GM23338 (cell line): ENCODE measurements around the gene CHI3L1. TPM values are rescaled to one million over a fixed set of nuclear protein-coding genes. Genes with fewer than 3 reads are reported as not detected.

Source experiments
- ATAC-seq: fragments of 200-7000 bp; cut with Tn5 transposase; 3 replicates; pipeline ENCODE4 v1.9.1; 2020
- DNase-seq: peaks from one replicate; pipeline ENCODE4 v3.0.0-alpha.2; 2015; ENCODE audit warnings: low spot score
- H2AFZ ChIP-seq: fragments of 200-600 bp; sonication (generic); 2 replicates; pipeline ENCODE4 v1.8.0; 2016; ENCODE audit warnings: antibody characterized with exemption, mild to moderate bottlenecking, moderate library complexity
- H3F3A ChIP-seq: fragments of 200-600 bp; sonication (generic); replicated peaks from 2 replicates; pipeline ENCODE4 v1.8.0; 2017; ENCODE audit warnings: antibody characterized with exemption, mixed run types, low read depth
- H3K27ac ChIP-seq: fragments of 200-600 bp; sonication (generic); 2 replicates; pipeline ENCODE4 v1.6.1; 2016; ENCODE audit warnings: low read depth
- H3K27me3 ChIP-seq: fragments of 200-600 bp; sonication (generic); 2 replicates; pipeline ENCODE4 v1.8.0; 2016; ENCODE audit warnings: mild to moderate bottlenecking, mixed run types, moderate library complexity; ENCODE audit not compliant: insufficient read depth
- H3K36me3 ChIP-seq: fragments of 200-600 bp; sonication (generic); 2 replicates; pipeline ENCODE4 v1.8.0; 2016; ENCODE audit warnings: mild to moderate bottlenecking; ENCODE audit not compliant: insufficient read depth
- H3K4me1 ChIP-seq: fragments of 200-600 bp; sonication (generic); 2 replicates; pipeline ENCODE4 v1.8.0; 2016; ENCODE audit warnings: mild to moderate bottlenecking, moderate library complexity; ENCODE audit not compliant: insufficient read depth
- H3K4me2 ChIP-seq: fragments of 200-600 bp; sonication (generic); 2 replicates; pipeline ENCODE4 v1.7.1; 2017; ENCODE audit warnings: mixed run types
- H3K4me3 ChIP-seq: fragments of 200-600 bp; sonication (generic); 2 replicates; pipeline ENCODE4 v1.6.1; 2016; ENCODE audit warnings: mixed run types
- H3K79me2 ChIP-seq: fragments of 200-600 bp; sonication (generic); replicated peaks from 2 replicates; pipeline ENCODE4 v1.8.0; 2017; ENCODE audit warnings: mild to moderate bottlenecking; ENCODE audit not compliant: insufficient read depth
- H3K9me2 ChIP-seq: fragments of 200-600 bp; sonication (generic); 2 replicates; pipeline ENCODE4 v1.8.0; 2017; ENCODE audit not compliant: insufficient read depth
- H4K20me1 ChIP-seq: fragments of 200-600 bp; sonication (generic); replicated peaks from 2 replicates; pipeline ENCODE4 v1.8.0; 2017; ENCODE audit warnings: mild to moderate bottlenecking; ENCODE audit not compliant: insufficient read depth
- H3K27ac Mint-ChIP-seq: 2 replicates; pipeline ENCODE4 v1.8.0; 2020; ENCODE audit warnings: inconsistent platforms, mild to moderate bottlenecking, moderate library complexity, mixed read lengths
- H3K27me3 Mint-ChIP-seq: 3 replicates; pipeline ENCODE4 v1.8.0; 2022; ENCODE audit warnings: low read depth, mild to moderate bottlenecking, moderate library complexity, mixed read lengths, inconsistent platforms; ENCODE audit not compliant: insufficient read depth, poor library complexity
- H3K36me3 Mint-ChIP-seq: 3 replicates; pipeline ENCODE4 v1.8.0; 2021; ENCODE audit warnings: low read depth, mild to moderate bottlenecking, inconsistent platforms, moderate library complexity, mixed read lengths
- H3K4me1 Mint-ChIP-seq: 3 replicates; pipeline ENCODE4 v1.8.0; 2020; ENCODE audit warnings: mild to moderate bottlenecking, inconsistent platforms, mixed read lengths
- H3K4me3 Mint-ChIP-seq: 3 replicates; pipeline ENCODE4 v1.8.0; 2021; ENCODE audit warnings: moderate library complexity, mild to moderate bottlenecking, inconsistent platforms, mixed read lengths
- H3K9me3 Mint-ChIP-seq: 3 replicates; pipeline ENCODE4 v1.8.0; 2020; ENCODE audit warnings: moderate library complexity, mild to moderate bottlenecking, inconsistent platforms, mixed read lengths
- CREB1 ChIP-seq: fragments of 250-450 bp; sonication (Bioruptor Pico); IDR thresholded peaks from 2 replicates; pipeline ENCODE4 v1.5.0; 2020; ENCODE audit warnings: low read depth, mild to moderate bottlenecking, moderate library complexity
- EZH2 ChIP-seq: fragments of 200-600 bp; sonication (generic); IDR thresholded peaks from one replicate; pipeline ENCODE4 v1.8.0; 2017; ENCODE audit warnings: antibody characterized with exemption, mild to moderate bottlenecking, low read depth; ENCODE audit not compliant: unreplicated experiment
- EZH2phosphoT487 ChIP-seq: fragments of 200-600 bp; sonication (generic); IDR thresholded peaks from one replicate; pipeline ENCODE4 v1.8.1; 2018; ENCODE audit warnings: antibody characterized with exemption; ENCODE audit not compliant: unreplicated experiment
- JUNB ChIP-seq: IDR thresholded peaks from one replicate; pipeline ENCODE4 v1.6.1; 2016; ENCODE audit warnings: antibody characterized with exemption; ENCODE audit not compliant: unreplicated experiment
- NANOG ChIP-seq: IDR thresholded peaks from 2 replicates; pipeline ENCODE4 v1.6.1; 2016; ENCODE audit warnings: antibody characterized with exemption, borderline replicate concordance
- POLR2AphosphoS5 ChIP-seq: IDR thresholded peaks from 2 replicates; pipeline ENCODE4 v1.6.1; 2016; ENCODE audit warnings: antibody characterized with exemption, low read depth
- STAT1 ChIP-seq: IDR thresholded peaks from one replicate; pipeline ENCODE4 v1.6.1; 2016; ENCODE audit warnings: antibody characterized with exemption; ENCODE audit not compliant: unreplicated experiment
- ZNF114 ChIP-seq: fragments of 250-450 bp; sonication (Bioruptor Pico); IDR thresholded peaks from 2 replicates; pipeline ENCODE4 v1.5.0; 2020; ENCODE audit warnings: mild to moderate bottlenecking, moderate library complexity
- ZNF331 ChIP-seq: fragments of 250-450 bp; sonication (Bioruptor Pico); IDR thresholded peaks from 2 replicates; pipeline ENCODE4 v1.5.0; 2020; ENCODE audit warnings: low read depth, mild to moderate bottlenecking, moderate library complexity
- ZNF462 ChIP-seq: fragments of 250-450 bp; sonication (Bioruptor Pico); IDR thresholded peaks from 2 replicates; pipeline ENCODE4 v1.5.0; 2020; ENCODE audit warnings: mild to moderate bottlenecking, moderate library complexity
- polyA plus RNA-seq: library from polyadenylated mRNA; unstranded; fragments of >200 nt; fragmentation: Nextera tagmentation; extraction: Ambion mirVana; gene quantifications from 2 replicates; pipeline ENCODE4 v1.2.1, GENCODE V29; 2016
- total RNA-seq: library from RNA; depleted of rRNA; stranded (reverse); fragments of >200 nt; shearing (Covaris generic); gene quantifications from 2 replicates; pipeline ENCODE4 v1.2.3, GENCODE V29; 2014
- TF ChIP-seq, protein P1 (sequence below): IDR thresholded peaks from one replicate; pipeline ENCODE4 v1.6.1; 2018; ENCODE audit warnings: antibody characterized with exemption; ENCODE audit not compliant: unreplicated experiment
- TF ChIP-seq, protein P2 (sequence below): IDR thresholded peaks from 2 replicates; pipeline ENCODE4 v1.6.1; 2016; ENCODE audit warnings: antibody characterized with exemption
- TF ChIP-seq, protein P3 (sequence below), 2 experiments: fragments of 200-600 bp in 1 of 2; sonication (generic) in 1 of 2; conservative IDR thresholded peaks; 2 replicates each; pipeline versions ENCODE4 v1.5.1 to v1.6.1; 2016 to 2017; ENCODE audit warnings: antibody characterized with exemption in 2 of 2, low read depth in 2 of 2, mild to moderate bottlenecking in 2 of 2, moderate library complexity in 1 of 2

CHI3L1 gene
- total and polyA plus RNA-seq, 2 experiments from 2014 or later, result 0.76 TPM; not detected in 1

DNA sequence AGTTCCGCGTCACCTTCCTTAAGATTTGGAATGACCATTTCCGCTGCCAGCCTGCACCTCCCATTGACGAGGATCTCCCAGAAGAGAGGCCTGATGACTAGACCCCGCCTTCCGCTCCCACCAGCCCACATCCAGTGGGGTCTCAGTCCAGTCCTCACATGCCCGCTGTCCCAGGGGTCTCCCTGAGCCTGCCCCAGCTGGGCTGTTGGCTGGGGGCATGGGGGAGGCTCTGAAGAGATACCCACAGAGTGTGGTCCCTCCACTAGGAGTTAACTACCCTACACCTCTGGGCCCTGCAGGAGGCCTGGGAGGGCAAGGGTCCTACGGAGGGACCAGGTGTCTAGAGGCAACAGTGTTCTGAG, 20.7 kb downstream of the CHI3L1 start:
- Mint-ChIP-seq H3K9me3 (no peaks in the 10 kb centered on the region), H3K4me3 (no peak overlapping the region), H3K27me3 (peaks cover 10% of the 10 kb centered on the region), H3K27ac (no peak overlapping the region), H3K36me3 (no peaks in the 10 kb centered on the region; the same call in 2 of the 3 replicates), H3K4me1 (peaks cover 2% of the 10 kb centered on the region; the same call in 1 of the 3 replicates)
- no peaks in the 10 kb centered on the region for H3F3A ChIP-seq
- no peak overlapping the region for H3K4me3 ChIP-seq
- ATAC-seq (no peak), DNase-seq (no peak)
- no peak overlapping the region for H3K27ac ChIP-seq
- H3K27me3 ChIP-seq, result no peaks in the 10 kb centered on the region
- no peaks in the 10 kb centered on the region for H3K79me2 ChIP-seq
- no peak for TF ChIP-seq ZNF462 (CRISPR knock-in tag)
- no peak for TF ChIP-seq NANOG
- no peak for TF ChIP-seq ZNF114 (CRISPR knock-in tag)
- no peak for TF ChIP-seq CREB1 (CRISPR knock-in tag)
- no peak for TF ChIP-seq EZH2phosphoT487
- no peak for TF ChIP-seq ZNF331 (CRISPR knock-in tag)
- TF ChIP-seq JUNB, result no peak
- TF ChIP-seq, protein P1, sequence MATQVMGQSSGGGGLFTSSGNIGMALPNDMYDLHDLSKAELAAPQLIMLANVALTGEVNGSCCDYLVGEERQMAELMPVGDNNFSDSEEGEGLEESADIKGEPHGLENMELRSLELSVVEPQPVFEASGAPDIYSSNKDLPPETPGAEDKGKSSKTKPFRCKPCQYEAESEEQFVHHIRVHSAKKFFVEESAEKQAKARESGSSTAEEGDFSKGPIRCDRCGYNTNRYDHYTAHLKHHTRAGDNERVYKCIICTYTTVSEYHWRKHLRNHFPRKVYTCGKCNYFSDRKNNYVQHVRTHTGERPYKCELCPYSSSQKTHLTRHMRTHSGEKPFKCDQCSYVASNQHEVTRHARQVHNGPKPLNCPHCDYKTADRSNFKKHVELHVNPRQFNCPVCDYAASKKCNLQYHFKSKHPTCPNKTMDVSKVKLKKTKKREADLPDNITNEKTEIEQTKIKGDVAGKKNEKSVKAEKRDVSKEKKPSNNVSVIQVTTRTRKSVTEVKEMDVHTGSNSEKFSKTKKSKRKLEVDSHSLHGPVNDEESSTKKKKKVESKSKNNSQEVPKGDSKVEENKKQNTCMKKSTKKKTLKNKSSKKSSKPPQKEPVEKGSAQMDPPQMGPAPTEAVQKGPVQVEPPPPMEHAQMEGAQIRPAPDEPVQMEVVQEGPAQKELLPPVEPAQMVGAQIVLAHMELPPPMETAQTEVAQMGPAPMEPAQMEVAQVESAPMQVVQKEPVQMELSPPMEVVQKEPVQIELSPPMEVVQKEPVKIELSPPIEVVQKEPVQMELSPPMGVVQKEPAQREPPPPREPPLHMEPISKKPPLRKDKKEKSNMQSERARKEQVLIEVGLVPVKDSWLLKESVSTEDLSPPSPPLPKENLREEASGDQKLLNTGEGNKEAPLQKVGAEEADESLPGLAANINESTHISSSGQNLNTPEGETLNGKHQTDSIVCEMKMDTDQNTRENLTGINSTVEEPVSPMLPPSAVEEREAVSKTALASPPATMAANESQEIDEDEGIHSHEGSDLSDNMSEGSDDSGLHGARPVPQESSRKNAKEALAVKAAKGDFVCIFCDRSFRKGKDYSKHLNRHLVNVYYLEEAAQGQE, result no peak
- TF ChIP-seq, protein P2, sequence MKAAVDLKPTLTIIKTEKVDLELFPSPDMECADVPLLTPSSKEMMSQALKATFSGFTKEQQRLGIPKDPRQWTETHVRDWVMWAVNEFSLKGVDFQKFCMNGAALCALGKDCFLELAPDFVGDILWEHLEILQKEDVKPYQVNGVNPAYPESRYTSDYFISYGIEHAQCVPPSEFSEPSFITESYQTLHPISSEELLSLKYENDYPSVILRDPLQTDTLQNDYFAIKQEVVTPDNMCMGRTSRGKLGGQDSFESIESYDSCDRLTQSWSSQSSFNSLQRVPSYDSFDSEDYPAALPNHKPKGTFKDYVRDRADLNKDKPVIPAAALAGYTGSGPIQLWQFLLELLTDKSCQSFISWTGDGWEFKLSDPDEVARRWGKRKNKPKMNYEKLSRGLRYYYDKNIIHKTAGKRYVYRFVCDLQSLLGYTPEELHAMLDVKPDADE, result no peak
- TF ChIP-seq, protein P3, sequence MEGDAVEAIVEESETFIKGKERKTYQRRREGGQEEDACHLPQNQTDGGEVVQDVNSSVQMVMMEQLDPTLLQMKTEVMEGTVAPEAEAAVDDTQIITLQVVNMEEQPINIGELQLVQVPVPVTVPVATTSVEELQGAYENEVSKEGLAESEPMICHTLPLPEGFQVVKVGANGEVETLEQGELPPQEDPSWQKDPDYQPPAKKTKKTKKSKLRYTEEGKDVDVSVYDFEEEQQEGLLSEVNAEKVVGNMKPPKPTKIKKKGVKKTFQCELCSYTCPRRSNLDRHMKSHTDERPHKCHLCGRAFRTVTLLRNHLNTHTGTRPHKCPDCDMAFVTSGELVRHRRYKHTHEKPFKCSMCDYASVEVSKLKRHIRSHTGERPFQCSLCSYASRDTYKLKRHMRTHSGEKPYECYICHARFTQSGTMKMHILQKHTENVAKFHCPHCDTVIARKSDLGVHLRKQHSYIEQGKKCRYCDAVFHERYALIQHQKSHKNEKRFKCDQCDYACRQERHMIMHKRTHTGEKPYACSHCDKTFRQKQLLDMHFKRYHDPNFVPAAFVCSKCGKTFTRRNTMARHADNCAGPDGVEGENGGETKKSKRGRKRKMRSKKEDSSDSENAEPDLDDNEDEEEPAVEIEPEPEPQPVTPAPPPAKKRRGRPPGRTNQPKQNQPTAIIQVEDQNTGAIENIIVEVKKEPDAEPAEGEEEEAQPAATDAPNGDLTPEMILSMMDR (conservative IDR thresholded peaks at IDR 0.05; ENCODE audit: low read depth in 2 of 2), result no peak
- no peak for TF ChIP-seq STAT1
- TF ChIP-seq POLR2AphosphoS5, result no peak
- no peak for TF ChIP-seq EZH2
- H3K36me3 ChIP-seq, result no peaks in the 10 kb centered on the region
- no peak overlapping the region for H3K4me2 ChIP-seq
- H4K20me1 ChIP-seq, result no peaks in the 10 kb centered on the region
- H2AFZ ChIP-seq, result no peak overlapping the region
- no peaks in the 10 kb centered on the region for H3K4me1 ChIP-seq
- H3K9me2 ChIP-seq, result no peaks in the 10 kb centered on the region
